HG02970 (cell line): Measurements from ENCODE around the gene PSMD4.

ENCODE experiments used
- ATAC-seq: cut with Tn5 transposase; IDR thresholded peaks from one replicate; pipeline ENCODE4 v1.9.1; 2021; ENCODE audit warnings: mild to moderate bottlenecking, moderate library complexity, moderate number of reproducible peaks; ENCODE audit not compliant: unreplicated experiment, low FRiP score

The PSMD4 gene

GRCh38 chr1:151293093-151293492 is 38.6 kb downstream of the PSMD4 start:
- ATAC-seq = no peak

- no peak for ATAC-seq
These were observed 40.4 kb downstream of the PSMD4 start for GRCh38 chr1:151294742-151295462.

- ATAC-seq = no peak
These were observed 55.3 kb downstream of the PSMD4 start for GRCh38 chr1:151309811-151310323.

DNA sequence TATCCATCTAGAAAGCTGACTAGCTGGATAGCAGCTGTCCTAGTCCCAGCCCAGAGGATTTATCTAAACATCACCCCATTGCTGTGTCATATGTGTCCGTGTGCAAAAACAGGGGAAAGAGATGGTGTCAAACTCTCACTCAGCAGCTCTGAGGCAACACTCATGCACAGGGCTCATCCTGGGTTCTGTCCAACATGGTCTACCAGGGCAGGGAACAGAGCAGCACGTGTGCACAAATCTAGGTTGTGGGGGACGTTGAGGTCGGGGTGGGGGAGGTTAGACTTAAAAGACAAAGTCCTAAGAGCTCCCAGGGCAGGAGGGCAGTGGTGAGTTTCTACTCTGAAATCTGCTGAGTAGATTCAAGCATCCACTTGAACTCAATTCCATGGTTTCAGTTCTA is 56.5 kb downstream of the PSMD4 start:
- no peak for ATAC-seq

DNA sequence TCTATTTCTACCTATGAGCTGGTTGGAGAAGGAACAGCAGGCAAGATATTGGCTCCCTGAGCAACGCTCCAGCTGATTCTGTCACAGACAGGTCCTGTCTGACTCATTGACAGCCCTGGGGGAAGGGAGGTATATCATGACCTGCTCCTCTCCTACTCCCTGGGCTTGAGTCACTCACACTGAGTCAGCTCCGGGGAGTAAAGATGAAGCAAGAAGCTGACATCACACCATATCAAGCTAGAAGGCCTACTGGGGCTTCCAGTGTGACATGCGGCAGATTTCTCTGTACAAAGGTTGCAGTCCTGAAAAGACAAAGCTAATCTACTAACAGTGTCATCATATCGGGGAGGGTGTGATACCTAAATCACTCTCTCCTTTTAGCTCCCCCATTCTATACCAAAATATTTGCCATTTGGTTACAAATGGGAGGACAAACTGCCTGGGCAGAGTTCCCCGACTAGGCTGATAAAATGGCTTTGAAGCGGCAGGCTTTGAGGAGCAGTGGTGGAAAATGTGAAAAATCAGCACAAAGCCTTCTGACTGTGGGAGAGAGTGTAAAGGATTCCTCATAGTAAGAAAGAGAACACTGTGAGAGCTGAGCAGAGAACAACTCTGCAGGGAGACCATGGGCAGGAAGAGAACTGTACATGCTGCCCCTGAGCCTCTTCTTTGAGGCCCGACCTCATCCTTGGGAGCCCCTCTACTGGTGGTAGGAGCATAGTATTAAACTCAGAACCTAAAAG is 57.2 kb downstream of the PSMD4 start:
- ATAC-seq = no peak

- ATAC-seq = no peak
These were observed 57.9 kb downstream of the PSMD4 start for GRCh38 chr1:151312411-151312810.

DNA sequence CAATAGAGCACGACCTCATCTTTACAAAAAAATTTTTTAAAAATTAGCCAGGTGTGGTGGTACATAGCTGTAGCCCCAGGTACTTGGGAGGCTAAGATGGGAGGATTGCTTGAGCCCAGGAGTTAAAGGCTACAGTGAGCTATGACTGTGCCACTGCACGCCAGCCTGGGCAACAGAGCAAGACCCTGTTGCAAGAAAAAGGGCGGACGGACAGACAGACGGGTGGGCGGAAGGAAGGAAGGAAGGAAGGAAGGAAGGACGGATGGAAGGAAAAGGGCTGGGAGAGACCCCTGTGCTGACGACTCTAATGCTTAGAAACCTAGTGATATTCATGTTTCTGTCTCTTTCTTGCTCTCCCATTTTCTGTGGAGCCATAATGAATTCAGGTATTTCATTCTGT is 58.3 kb downstream of the PSMD4 start:
- no peak for ATAC-seq

GRCh38 chr1:151313501-151313900 is 59.0 kb downstream of the PSMD4 start:
- ATAC-seq = no peak

DNA sequence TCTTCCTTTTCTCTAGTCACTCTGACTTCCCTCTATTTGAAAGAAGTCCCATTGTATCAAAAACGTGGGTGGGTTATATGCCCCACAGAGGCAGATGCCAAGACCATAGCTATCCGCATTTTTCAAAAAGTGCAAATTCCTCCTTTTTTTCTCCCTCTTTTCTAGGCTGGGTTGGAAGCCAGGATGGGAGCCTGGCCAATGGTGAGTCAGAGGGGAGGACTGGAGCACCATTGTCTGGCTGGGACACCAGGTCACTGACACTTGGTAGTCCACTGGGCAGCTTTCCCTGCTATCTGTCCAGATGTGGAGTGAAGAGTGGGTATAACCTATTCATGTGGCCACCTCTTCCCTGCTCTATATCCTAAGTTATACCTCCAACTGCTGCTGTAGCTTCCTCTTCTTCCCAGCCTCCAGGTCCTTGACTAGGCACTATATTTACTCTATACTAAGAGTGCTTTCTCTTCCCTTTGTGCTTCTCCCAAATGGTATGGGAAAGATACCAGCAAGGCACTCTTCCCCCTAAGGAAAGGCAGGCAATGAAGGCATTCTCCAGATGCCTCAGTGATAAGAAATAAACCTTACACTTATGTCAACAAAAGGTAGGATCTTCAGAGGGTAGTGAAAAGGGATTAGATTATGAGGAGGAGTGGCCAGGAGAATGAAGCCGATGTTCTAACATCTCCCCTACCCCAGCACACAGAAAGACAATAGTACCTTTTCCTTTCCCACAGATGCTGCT is 59.8 kb downstream of the PSMD4 start:
- no peak for ATAC-seq

DNA sequence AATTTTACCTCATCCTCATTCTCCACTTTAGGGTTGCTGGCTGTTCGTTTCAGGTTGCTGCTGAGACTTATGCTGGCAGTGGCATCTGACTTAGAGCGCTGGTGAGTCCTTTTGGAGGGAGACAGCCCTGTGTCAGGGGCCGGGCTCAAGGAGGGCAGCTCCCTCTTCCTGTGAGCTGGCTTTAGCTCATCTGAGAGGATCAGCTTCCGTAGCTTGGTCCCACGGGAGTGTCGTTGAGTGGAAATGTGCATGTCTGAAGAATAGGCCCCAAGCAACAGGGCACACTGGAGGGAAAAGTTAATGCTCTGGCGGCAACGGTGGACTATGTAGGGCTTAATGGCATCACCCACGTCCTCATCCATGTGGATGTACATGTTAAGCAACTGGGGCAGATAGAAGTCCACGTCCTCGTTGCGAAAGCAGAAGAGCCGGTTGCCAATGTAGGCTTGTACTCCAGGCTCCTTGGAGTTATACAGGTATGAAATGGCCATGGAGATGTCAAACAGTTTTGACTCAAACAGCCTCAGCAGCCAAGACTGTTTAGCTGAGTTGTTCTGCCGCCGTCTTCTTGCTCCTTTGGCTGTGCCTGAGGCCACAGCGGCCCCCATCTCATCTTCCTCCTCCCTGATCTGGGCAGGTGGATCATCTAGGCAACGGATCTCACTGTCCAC is 61.2 kb downstream of the PSMD4 start:
- ATAC-seq = no peak
